Duodenal mucosa (tissue), 2 donors: ENCODE measurements around the gene EPRS1.
"Not testable (repeated sequence)": the region's sequence is repeated elsewhere in the genome, so short reads cannot be mapped to it uniquely, and the experiment has no call there.

Experiments used
- H3K27ac ChIP-seq: one replicate; pipeline ENCODE4 v1.7.0; 2013; ENCODE audit warnings: low read depth, low read length
- H3K27me3 ChIP-seq, 2 donors: one replicate each; pipeline ENCODE4 v1.7.0; 2013; ENCODE audit warnings: low read length in 2 of 2, control low read depth in 1 of 2; ENCODE audit not compliant: insufficient read depth in 2 of 2, control insufficient read depth in 1 of 2
- H3K36me3 ChIP-seq, 2 donors: one replicate each; pipeline ENCODE4 v1.7.0; 2013; ENCODE audit warnings: low read length in 2 of 2, control low read depth in 1 of 2; ENCODE audit not compliant: insufficient read depth in 2 of 2, control insufficient read depth in 1 of 2
- H3K4me1 ChIP-seq, 2 donors: one replicate each; pipeline ENCODE4 v1.7.0; 2013; ENCODE audit warnings: low read length in 2 of 2, control low read depth in 1 of 2; ENCODE audit not compliant: insufficient read depth in 2 of 2, control insufficient read depth in 1 of 2
- H3K4me3 ChIP-seq, 2 donors: one replicate each; pipeline ENCODE4 v1.7.0; 2013; ENCODE audit warnings: low read length in 2 of 2, low read depth in 1 of 2
- H3K9ac ChIP-seq, 2 donors: one replicate each; pipeline ENCODE4 v1.7.0; 2013; ENCODE audit warnings: low read length in 2 of 2, low read depth in 1 of 2
- H3K9me3 ChIP-seq, 2 donors: one replicate each; pipeline ENCODE4 v1.7.0; 2013; ENCODE audit warnings: low read length in 2 of 2, control low read depth in 1 of 2; ENCODE audit not compliant: control insufficient read depth in 1 of 2

Gene EPRS1

GRCh38 chr1:220046052-220046930 lies at the start of gene EPRS1:
EPRS1 (minus strand) TSS chr1:220046505; CDS start chr1:220046388, 117 bp downstream.
- Histone ChIP-seq H3K9me3 (no peaks in the 10 kb centered on the region), H3K36me3 (no peaks in the 10 kb centered on the region), H3K9ac (peak within 1 kb of the TSS; percentile 90 to 93), H3K4me1 (peaks cover 17 to 23% of the 10 kb centered on the region in 2 donors), H3K4me3 (peak within 1 kb of the TSS; percentile 98 to 100), H3K27me3 (no peaks in the 10 kb centered on the region), H3K27ac (peak within 1 kb of the TSS; percentile 72)

GRCh38 chr1:220094016-220094911 lies 48.0 kb upstream of the EPRS1 start, which contains the start of gene IARS2:
IARS2 (plus strand) TSS chr1:220094132; CDS start chr1:220094217, 85 bp downstream.
- H3K9me3 ChIP-seq = no peaks in the 10 kb centered on the region
- peaks cover 7 to 15% of the 10 kb centered on the region in 2 donors for H3K4me1 ChIP-seq
- peaks cover 0 to 14% of the 10 kb centered on the region in 2 donors for H3K36me3 ChIP-seq
- H3K27ac ChIP-seq = peak within 1 kb of the TSS; percentile 66
- peak within 1 kb of the TSS; percentile 83 to 87 for H3K9ac ChIP-seq
- no peaks in the 10 kb centered on the region for H3K27me3 ChIP-seq
- peak within 1 kb of the TSS; percentile 91 for H3K4me3 ChIP-seq

GRCh38 chr1:220093361-220094015 lies 47.2 kb upstream of the EPRS1 start:
- no peaks in the 10 kb centered on the region for H3K27me3 ChIP-seq
- peaks cover 7 to 15% of the 10 kb centered on the region in 2 donors for H3K4me1 ChIP-seq
- H3K36me3 ChIP-seq = peaks cover 0 to 9% of the 10 kb centered on the region in 2 donors
- H3K9ac ChIP-seq = no peak overlapping the region
- H3K4me3 ChIP-seq = peak overlapping the region in 1 of 2 donors; percentile 40
- H3K27ac ChIP-seq = no peak overlapping the region
- H3K9me3 ChIP-seq = no peaks in the 10 kb centered on the region

- Histone ChIP-seq H3K27me3 (no peaks in the 10 kb centered on the region), H3K27ac (no peak overlapping the region), H3K4me3 (no peak overlapping the region), H3K36me3 (peaks cover 0 to 2% of the 10 kb centered on the region in 2 donors), H3K9me3 (no peaks in the 10 kb centered on the region), H3K9ac (no peak overlapping the region), H3K4me1 (peaks cover 7 to 15% of the 10 kb centered on the region in 2 donors)
Measured at GRCh38 chr1:220092694-220093093, 46.4 kb upstream of the EPRS1 start.

DNA sequence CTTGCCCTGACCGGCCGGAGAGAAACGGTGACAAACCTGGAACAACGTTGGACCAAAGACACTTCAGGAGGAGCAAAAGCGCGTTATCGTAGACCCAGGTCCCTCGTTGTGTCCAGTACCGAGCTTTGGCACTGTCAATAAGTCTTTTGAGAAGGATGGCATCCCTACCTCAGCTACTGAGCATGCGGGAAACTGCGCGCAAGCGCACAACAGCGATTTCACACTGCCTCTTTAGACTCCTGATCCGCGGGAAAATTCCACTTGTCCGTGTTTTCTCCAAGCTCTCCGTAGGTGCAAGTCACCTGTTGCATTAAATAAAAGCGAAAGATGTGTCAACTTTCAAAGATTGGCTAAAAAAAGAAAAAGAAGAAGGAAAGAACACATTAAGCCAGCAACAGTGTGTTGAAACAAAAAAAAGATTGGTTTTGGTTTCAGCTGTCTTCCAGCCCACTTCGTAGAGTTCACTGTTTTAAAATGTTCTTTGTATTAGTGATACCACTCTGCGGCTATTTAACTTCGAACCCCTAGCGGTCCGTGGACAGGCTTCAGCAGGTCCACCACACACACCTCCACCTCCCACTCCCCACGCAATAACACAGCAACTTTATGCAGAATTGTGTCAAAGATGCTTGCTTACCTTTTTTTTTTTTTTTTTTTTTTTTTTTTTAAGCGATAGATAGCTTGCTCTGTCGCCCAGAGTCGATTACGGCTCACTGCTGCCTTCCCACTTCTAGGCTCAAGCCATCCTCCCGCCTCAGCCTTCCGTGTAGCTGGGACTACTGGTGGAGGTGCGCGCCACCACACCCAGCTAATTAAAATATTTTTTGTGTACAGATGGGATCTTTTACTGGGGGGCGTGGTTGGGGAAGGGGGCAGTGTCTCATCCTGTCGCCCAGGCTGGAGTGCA lies 43.6 kb upstream of the EPRS1 start, which contains the start of gene BPNT1:
TSS of gene BPNT1 (minus strand) at position 139 of the 907 bp plus-strand sequence. CDS start 9,942 bp downstream, outside the sequence.
- Histone ChIP-seq H3K27ac (peak within 1 kb of the TSS; percentile 24), H3K4me1 (peaks cover 3 to 14% of the 10 kb centered on the region in 2 donors), H3K9me3 (no peaks in the 10 kb centered on the region), H3K4me3 (peak within 1 kb of the TSS; percentile 94 to 96), H3K36me3 (no peaks in the 10 kb centered on the region), H3K27me3 (no peaks in the 10 kb centered on the region), H3K9ac (peak within 1 kb of the TSS; percentile 67 to 78)

- not testable (repeated sequence) for H3K9me3 ChIP-seq, H3K9ac ChIP-seq, H3K27me3 ChIP-seq, H3K4me3 ChIP-seq, H3K36me3 ChIP-seq, H3K27ac ChIP-seq
- peaks cover 0 to 18% of the 10 kb centered on the region in 2 donors for H3K4me1 ChIP-seq
Measured at GRCh38 chr1:220086261-220086686, 40.0 kb upstream of the EPRS1 start.

DNA sequence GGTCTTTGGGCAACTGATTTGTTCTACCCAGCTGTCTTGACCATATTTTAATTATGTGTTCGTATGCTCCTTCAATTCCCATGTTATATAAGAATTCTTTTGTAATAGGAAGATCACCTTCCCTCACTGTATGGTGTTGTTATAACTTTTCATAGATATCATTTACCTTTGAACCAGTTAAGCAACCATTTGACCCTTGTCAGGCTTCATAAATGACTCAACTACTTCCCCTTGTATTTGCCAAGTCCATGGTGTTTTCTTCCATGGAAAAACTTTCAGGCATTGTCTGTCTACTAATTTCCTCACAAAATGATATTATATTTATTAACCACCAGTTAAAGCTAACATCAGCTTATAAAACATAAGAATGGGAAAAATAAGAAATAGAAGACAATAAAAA lies 38.2 kb upstream of the EPRS1 start:
- Histone ChIP-seq H3K4me1 (peaks cover 0 to 18% of the 10 kb centered on the region in 2 donors), H3K4me3 (no peak overlapping the region), H3K9me3 (no peaks in the 10 kb centered on the region), H3K27me3 (no peaks in the 10 kb centered on the region), H3K36me3 (peaks cover 4 to 9% of the 10 kb centered on the region in 2 donors), H3K27ac (no peak overlapping the region), H3K9ac (no peak overlapping the region)

- Histone ChIP-seq H3K9me3 (no peaks in the 10 kb centered on the region), H3K9ac (no peak overlapping the region), H3K4me1 (no peaks in the 10 kb centered on the region), H3K27ac (no peak overlapping the region), H3K27me3 (no peaks in the 10 kb centered on the region), H3K4me3 (no peak overlapping the region), H3K36me3 (peaks cover 14 to 18% of the 10 kb centered on the region in 2 donors)
Measured at GRCh38 chr1:220077887-220078286, 31.6 kb upstream of the EPRS1 start.
